K562 (cell line): ENCODE measurements around the gene UBE2N. TPM values are rescaled to one million over a fixed set of nuclear protein-coding genes. Genes with fewer than 3 reads are reported as not detected.

ENCODE experiments used
- AFF4 ChIP-seq: sonication (generic); formaldehyde crosslinking; IDR thresholded peaks from 2 replicates; pipeline ENCODE4 v1.8.0; 2023; ENCODE audit warnings: mild to moderate bottlenecking, missing genetic modification reagents
- CREBBP ChIP-seq: IDR thresholded peaks from one replicate; pipeline ENCODE4 v1.6.1; 2012; ENCODE audit warnings: low read depth, mild to moderate bottlenecking, control low read depth, inconsistent platforms, low read length
- CXXC5 ChIP-seq: fragments of 250-450 bp; sonication (Bioruptor Pico); IDR thresholded peaks from 2 replicates; pipeline ENCODE4 v1.8.0; 2022; ENCODE audit warnings: inconsistent platforms, mild to moderate bottlenecking, moderate library complexity
- E2F4 ChIP-seq: sonication (generic); formaldehyde crosslinking; IDR thresholded peaks from 2 replicates; pipeline ENCODE4 v1.8.0; 2022; ENCODE audit warnings: mild to moderate bottlenecking, low read depth, missing genetic modification reagents
- E4F1 ChIP-seq: fragments of 250-450 bp; sonication (Bioruptor Pico); IDR thresholded peaks from 2 replicates; pipeline ENCODE4 v1.5.0; 2021; ENCODE audit warnings: mild to moderate bottlenecking, borderline replicate concordance
- EP400 ChIP-seq: fragments of 450-650 bp; IDR thresholded peaks from 2 replicates; pipeline ENCODE4 v1.6.1; 2017; ENCODE audit warnings: antibody characterized with exemption, mild to moderate bottlenecking, moderate library complexity
- ETS2 ChIP-seq: IDR thresholded peaks from 2 replicates; pipeline ENCODE4 v1.6.1; 2016; ENCODE audit warnings: borderline replicate concordance, missing genetic modification characterization, mild to moderate bottlenecking, moderate library complexity, missing compliant biosample characterization; ENCODE audit not compliant: poor library complexity, severe bottlenecking
- HBP1 ChIP-seq: fragments of 450-650 bp; formaldehyde crosslinking; IDR thresholded peaks from 2 replicates; pipeline ENCODE4 v1.4.0; 2022; ENCODE audit warnings: missing genetic modification characterization
- KDM2B ChIP-seq: fragments of 250-450 bp; sonication (Bioruptor Pico); IDR thresholded peaks from 2 replicates; pipeline ENCODE4 v1.8.0; 2021; ENCODE audit warnings: mild to moderate bottlenecking, moderate library complexity
- MECOM ChIP-seq: fragments of 250-450 bp; sonication (Bioruptor Pico); IDR thresholded peaks from 2 replicates; pipeline ENCODE4 v1.8.0; 2022; ENCODE audit warnings: inconsistent platforms
- SNAPC5 ChIP-seq: fragments of 250-450 bp; sonication (Bioruptor Pico); IDR thresholded peaks from 2 replicates; pipeline ENCODE4 v1.8.0; 2021; ENCODE audit warnings: moderate library complexity, mild to moderate bottlenecking, inconsistent platforms
- SRF ChIP-seq, 2 experiments: fragments of 250-450, 450-650 bp in 1 of 2; sonication (Bioruptor Pico) in 1 of 2; sonication (generic) in 1 of 2; formaldehyde crosslinking; IDR thresholded peaks; 2 replicates each; pipeline versions ENCODE4 v1.5.0 to v1.5.1; 2020 to 2022; ENCODE audit warnings: mild to moderate bottlenecking in 1 of 2, missing genetic modification reagents in 1 of 2
- TEAD1 ChIP-seq, 2 experiments: fragments of 450-650 bp in 1 of 2; sonication (generic) in 1 of 2; formaldehyde crosslinking; IDR thresholded peaks; 2 replicates each; pipeline versions ENCODE4 v1.4.0 to v1.8.0; 2020 to 2022; ENCODE audit warnings: mild to moderate bottlenecking in 2 of 2, missing genetic modification reagents in 1 of 2
- ZC3H11A ChIP-seq: IDR thresholded peaks from 2 replicates; pipeline ENCODE4 v1.6.1; 2012; ENCODE audit warnings: low read depth, low read length, improper control_type of control experiment
- ZKSCAN3 ChIP-seq: fragments of 250-450 bp; sonication (Bioruptor Pico); IDR thresholded peaks from 2 replicates; pipeline ENCODE4 v1.4.0; 2020
- ZNF212 ChIP-seq: fragments of 450-650 bp; formaldehyde crosslinking; IDR thresholded peaks from 2 replicates; pipeline ENCODE4 v1.4.0; 2020; ENCODE audit warnings: mild to moderate bottlenecking
- ZNF77 ChIP-seq: fragments of 250-450 bp; sonication (Bioruptor Pico); IDR thresholded peaks from 2 replicates; pipeline ENCODE4 v1.5.0; 2020
- polyA plus RNA-seq, 8 experiments: library from polyadenylated mRNA; depleted of rRNA in 4 of 8; stranded (reverse) in 5 of 8; unstranded in 3 of 8; fragments of >200 nt; fragmentation: Nextera tagmentation in 2 of 8; fragmentation: Illumina TruSeq in 1 of 8; extraction: Ambion mirVana in 2 of 8; extraction: Trizol in 1 of 8; gene quantifications; 2 replicates each; pipeline versions ENCODE4 v1.2.1 to v1.2.3, GENCODE V29; 2011 to 2014; ENCODE audit warnings: inconsistent platforms in 1 of 8, missing spikeins in 1 of 8
- total RNA-seq, 7 experiments: library from RNA; depleted of rRNA in 6 of 7; stranded (reverse); fragments of >200 nt in 6 of 7; fragmentation: Illumina TruSeq in 2 of 7; extraction: Trizol in 2 of 7; gene quantifications; 2 replicates each; pipeline versions ENCODE4 v1.2.1 to v1.2.3, GENCODE V29; 2011 to 2021; ENCODE audit warnings: low replicate concordance in 1 of 7

UBE2N gene
- total and polyA plus RNA-seq, 9 of the 15 experiments (the other 6 are each of a cell fraction or from before 2014, with no cell fraction given) = 189 to 826 (median 260) TPM

- no peak for TF ChIP-seq TEAD1 (CRISPR knock-in tag; IDR thresholded peaks at IDR 0.05)
- no peak for TF ChIP-seq ETS2
- TF ChIP-seq ZC3H11A = no peak
- TF ChIP-seq CREBBP = no peak
- no peak; the same call in 1 of the 2 replicates for TF ChIP-seq EP400
- TF ChIP-seq SNAPC5 (CRISPR knock-in tag) = no peak
- no peak for TF ChIP-seq ZKSCAN3
- TF ChIP-seq ZNF212 = no peak
- TF ChIP-seq CXXC5 (CRISPR knock-in tag) = no peak; the same call in 1 of the 2 replicates
- TF ChIP-seq SRF (CRISPR knock-in tag; IDR thresholded peaks at IDR 0.05) = peak in 1 of 2 experiments; percentile 14; a peak in 1 of 4 replicates
- TF ChIP-seq ZNF77 (CRISPR knock-in tag) = no peak
- no peak for TF ChIP-seq AFF4
- TF ChIP-seq E4F1 = no peak
- no peak for TF ChIP-seq MECOM
- TF ChIP-seq HBP1 (CRISPR knock-in tag) = no peak
- no peak for TF ChIP-seq KDM2B
- TF ChIP-seq E2F4 (CRISPR knock-in tag) = no peak
Measured at GRCh38 chr12:93376436-93377251, 65.1 kb downstream of the UBE2N start (continued).
